CD4-positive, alpha-beta T cell (primary cell): ENCODE measurements around the gene SLC25A28. TPM values are rescaled to one million over a fixed set of nuclear protein-coding genes. Genes with fewer than 3 reads are reported as not detected.
"Not testable (repeated sequence)": the region's sequence is repeated elsewhere in the genome, so short reads cannot be mapped to it uniquely, and the experiment has no call there.

ENCODE experiments used
- ATAC-seq: fragments of 200-7000 bp; cut with Tn5 transposase; one replicate; pipeline ENCODE4 v1.10.0; 2022; ENCODE audit warnings: mild to moderate bottlenecking; ENCODE audit not compliant: poor library complexity
- CTCF ChIA-PET: fragments of 350-600 bp; sonication (Branson Sonifier 250); formaldehyde crosslinking; loops from one replicate; lab custom pipeline; 2021; ENCODE audit warnings: antibody characterized with exemption, inconsistent platforms; lab: Charles Lee
- POLR2A ChIA-PET: fragments of 350-600 bp; sonication (Branson Sonifier 250); formaldehyde crosslinking; loops from one replicate; lab custom pipeline; 2021; ENCODE audit warnings: antibody characterized with exemption, inconsistent platforms; lab: Charles Lee
- DNase-seq, 14 experiments: peaks; one replicate each; pipeline ENCODE4 v3.0.0-alpha.2; 2013 to 2020; ENCODE audit warnings: mixed read lengths in 2 of 14
- H3K27ac ChIP-seq, 2 donors: one replicate each; pipeline versions ENCODE4 v1.5.1 to v1.7.0; 2013; ENCODE audit warnings: low read length in 2 of 2, low read depth in 1 of 2, mild to moderate bottlenecking in 1 of 2
- H3K27me3 ChIP-seq, 2 experiments: 1 replicate in 1 of 2; 2 replicates in 1 of 2; pipeline versions ENCODE4 v1.6.1 to v1.7.0; 2013; ENCODE audit warnings: low read length in 2 of 2, control low read depth in 1 of 2, mild to moderate bottlenecking in 1 of 2, moderate library complexity in 1 of 2; ENCODE audit not compliant: insufficient read depth in 2 of 2, control insufficient read depth in 1 of 2
- H3K36me3 ChIP-seq: one replicate; pipeline ENCODE4 v1.6.1; 2013; ENCODE audit warnings: low read length, control low read depth; ENCODE audit not compliant: insufficient read depth
- H3K4me1 ChIP-seq: one replicate; pipeline ENCODE4 v1.6.1; 2013; ENCODE audit warnings: low read length, control low read depth; ENCODE audit not compliant: insufficient read depth
- H3K4me3 ChIP-seq: one replicate; pipeline ENCODE4 v1.5.1; 2013; ENCODE audit warnings: mild to moderate bottlenecking, low read length, moderate library complexity
- H3K9me3 ChIP-seq, 2 experiments: 1 replicate in 1 of 2; 2 replicates in 1 of 2; pipeline versions ENCODE4 v1.6.1 to v1.7.0; 2013; ENCODE audit warnings: low read length in 2 of 2, mild to moderate bottlenecking in 2 of 2, control low read depth in 1 of 2, moderate library complexity in 1 of 2; ENCODE audit not compliant: control insufficient read depth in 1 of 2, insufficient read depth in 1 of 2
- H3K27ac Mint-ChIP-seq: one replicate; pipeline ENCODE4 v1.8.0; 2020; ENCODE audit warnings: mixed read lengths
- H3K27me3 Mint-ChIP-seq: one replicate; pipeline ENCODE4 v1.8.0; 2021; ENCODE audit warnings: mixed read lengths
- H3K36me3 Mint-ChIP-seq: one replicate; pipeline ENCODE4 v1.8.0; 2021; ENCODE audit warnings: low read depth, mixed read lengths
- H3K4me1 Mint-ChIP-seq: one replicate; pipeline ENCODE4 v1.8.0; 2021; ENCODE audit warnings: low read depth, mixed read lengths
- H3K4me3 Mint-ChIP-seq: one replicate; pipeline ENCODE4 v1.8.0; 2020; ENCODE audit warnings: mild to moderate bottlenecking, mixed read lengths
- H3K9me3 Mint-ChIP-seq: one replicate; pipeline ENCODE4 v1.8.0; 2020; ENCODE audit warnings: mixed read lengths
- intact Hi-C, 2 experiments: fragments of 100-400 bp; cut with DNase I in 1 of 2; cut with micrococcal nuclease in 1 of 2; formaldehyde crosslinking; loops; one replicate each; pipeline versions ENCODE4 v1.15.1 to v1.9.0; 2023 to 2025; cut with DNase I, micrococcal nuclease
- total RNA-seq, 174 experiments: library from RNA in 2 of 174; stranded (reverse) in 2 of 174; gene quantifications; one replicate each; pipeline ENCODE4 v1.2.3 and lab custom pipeline; 2021 to 2026
- TF ChIP-seq, protein P1 (sequence below): fragments of 200-600 bp; IDR thresholded peaks from one replicate; pipeline ENCODE4 v1.8.0; 2022; ENCODE audit warnings: antibody characterized with exemption, mild to moderate bottlenecking

SLC25A28 gene
- total RNA-seq, 2 experiments from 2014 or later, result 112 to 113 TPM

DNA sequence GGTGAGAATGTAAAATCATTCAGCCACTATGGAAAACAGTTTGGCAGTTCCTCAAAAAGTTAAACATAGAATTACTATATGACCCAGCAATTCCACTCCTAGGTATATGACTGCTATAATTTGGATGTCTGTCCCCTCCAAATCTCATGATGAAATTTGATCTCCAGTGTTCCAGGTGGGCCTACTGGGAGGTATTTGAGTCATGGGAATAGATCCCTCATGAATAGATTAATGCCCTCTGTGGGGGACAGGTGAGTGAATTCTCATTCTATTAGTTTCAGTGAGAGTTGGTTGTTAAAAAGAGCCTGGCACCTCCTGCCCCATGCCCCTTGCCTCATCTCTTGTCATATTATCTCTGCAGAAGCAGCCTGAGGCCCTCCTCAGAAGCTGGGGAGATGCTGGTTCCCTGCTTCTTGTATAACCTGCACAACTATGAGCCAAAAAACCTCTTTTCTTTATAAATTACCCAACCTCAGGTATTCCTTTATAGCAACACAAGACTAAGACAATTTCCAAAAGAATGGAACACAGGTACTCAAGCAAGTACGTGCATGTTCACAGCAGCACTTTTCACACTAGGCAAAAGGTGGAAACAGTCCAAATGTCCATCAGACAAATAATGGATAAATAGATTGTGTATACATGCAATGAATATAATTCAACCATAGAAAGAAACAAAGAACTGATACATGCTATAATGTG lies 8.8 kb upstream of the SLC25A28 start:
- intact Hi-C loops, result no loop called here
- ChIA-PET CTCF (no interaction called here), POLR2A (no interaction called here)
- Mint-ChIP-seq H3K9me3 (no peaks in the 10 kb centered on the region), H3K27me3 (peaks cover 16% of the 10 kb centered on the region), H3K36me3 (no peaks in the 10 kb centered on the region), H3K27ac (no peak overlapping the region), H3K4me3 (no peak overlapping the region), H3K4me1 (no peaks in the 10 kb centered on the region)
- Histone ChIP-seq H3K36me3 (no peaks in the 10 kb centered on the region), H3K9me3 (no peaks in the 10 kb centered on the region), H3K27me3 (peaks cover 6 to 10% of the 10 kb centered on the region in 2 experiments), H3K4me1 (no peaks in the 10 kb centered on the region), H3K4me3 (no peak overlapping the region), H3K27ac (no peak overlapping the region)
- ATAC-seq, result no peak
- DNase-seq, result no peak
- TF ChIP-seq, protein P1, sequence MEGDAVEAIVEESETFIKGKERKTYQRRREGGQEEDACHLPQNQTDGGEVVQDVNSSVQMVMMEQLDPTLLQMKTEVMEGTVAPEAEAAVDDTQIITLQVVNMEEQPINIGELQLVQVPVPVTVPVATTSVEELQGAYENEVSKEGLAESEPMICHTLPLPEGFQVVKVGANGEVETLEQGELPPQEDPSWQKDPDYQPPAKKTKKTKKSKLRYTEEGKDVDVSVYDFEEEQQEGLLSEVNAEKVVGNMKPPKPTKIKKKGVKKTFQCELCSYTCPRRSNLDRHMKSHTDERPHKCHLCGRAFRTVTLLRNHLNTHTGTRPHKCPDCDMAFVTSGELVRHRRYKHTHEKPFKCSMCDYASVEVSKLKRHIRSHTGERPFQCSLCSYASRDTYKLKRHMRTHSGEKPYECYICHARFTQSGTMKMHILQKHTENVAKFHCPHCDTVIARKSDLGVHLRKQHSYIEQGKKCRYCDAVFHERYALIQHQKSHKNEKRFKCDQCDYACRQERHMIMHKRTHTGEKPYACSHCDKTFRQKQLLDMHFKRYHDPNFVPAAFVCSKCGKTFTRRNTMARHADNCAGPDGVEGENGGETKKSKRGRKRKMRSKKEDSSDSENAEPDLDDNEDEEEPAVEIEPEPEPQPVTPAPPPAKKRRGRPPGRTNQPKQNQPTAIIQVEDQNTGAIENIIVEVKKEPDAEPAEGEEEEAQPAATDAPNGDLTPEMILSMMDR, result no peak

DNA sequence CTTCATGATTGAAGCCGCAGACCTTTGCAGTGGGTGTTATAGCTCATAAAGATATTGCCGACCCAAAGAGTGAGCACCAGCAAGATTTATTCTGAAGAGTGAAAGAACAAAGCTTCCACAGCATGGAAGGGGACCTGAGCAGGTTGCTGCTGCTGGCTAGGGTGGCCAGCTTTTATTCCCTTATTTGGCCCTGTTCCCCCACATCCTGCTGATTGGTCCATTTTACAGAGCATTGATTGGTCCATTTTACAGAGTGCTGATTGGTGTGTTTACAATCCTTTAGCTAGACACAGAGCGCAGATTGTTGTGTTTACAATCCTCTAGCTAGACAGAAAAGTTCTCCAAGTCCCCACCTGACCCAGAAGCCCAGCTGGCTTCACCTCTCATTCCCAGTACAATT lies 4.9 kb upstream of the SLC25A28 start:
- H3K9me3 ChIP-seq, H3K36me3 ChIP-seq, intact Hi-C loops, H3K27ac ChIP-seq, DNase-seq, H3K4me1 ChIP-seq, H3K27me3 ChIP-seq, H3K36me3 Mint-ChIP-seq, H3K27ac Mint-ChIP-seq, H3K4me3 ChIP-seq, H3K4me3 Mint-ChIP-seq, H3K27me3 Mint-ChIP-seq, H3K9me3 Mint-ChIP-seq, ATAC-seq, POLR2A ChIA-PET: not testable (repeated sequence)
- CTCF ChIA-PET, result interaction anchor here (0.6 to 2.8 kb wide), 3 partner anchors 12 to 39 kb away, joined by 3 to 8 read pairs (median 3); partner anchors contain the start of gene ENTPD7
- peaks cover 16% of the 10 kb centered on the region for H3K4me1 Mint-ChIP-seq

DNA sequence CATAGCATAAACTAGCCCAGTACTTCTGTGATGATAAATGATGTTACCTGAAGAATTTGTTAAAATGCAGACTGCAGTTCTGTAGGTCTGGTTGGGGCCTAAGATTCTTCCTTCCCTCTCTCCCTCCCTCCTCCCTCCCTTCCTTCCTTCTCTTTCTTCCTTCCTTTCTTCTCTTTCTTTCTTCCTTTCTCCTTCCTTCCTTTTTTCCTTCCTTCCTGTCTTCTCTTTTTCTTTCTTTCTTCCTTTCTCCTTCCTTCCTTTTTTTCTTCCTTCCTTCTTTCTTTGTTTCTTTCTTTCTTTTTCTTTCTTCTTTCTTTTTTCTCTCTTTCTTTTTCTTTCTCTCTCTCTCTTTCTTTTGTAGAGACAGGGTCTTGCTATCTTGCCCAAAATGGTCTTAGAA lies 3.7 kb upstream of the SLC25A28 start:
- Histone ChIP-seq H3K36me3 (no peaks in the 10 kb centered on the region), H3K9me3 (no peaks in the 10 kb centered on the region), H3K27ac (no peak overlapping the region), H3K27me3 (no peaks in the 10 kb centered on the region), H3K4me3 (no peak overlapping the region), H3K4me1 (peaks cover 14% of the 10 kb centered on the region)
- no peaks in the 10 kb centered on the region for H3K9me3 Mint-ChIP-seq
- no peak for DNase-seq
- peaks cover 21% of the 10 kb centered on the region for H3K4me1 Mint-ChIP-seq
- POLR2A ChIA-PET, result no interaction called here
- peak overlapping the region; percentile 55 for H3K27ac Mint-ChIP-seq
- no peak for ATAC-seq
- intact Hi-C loops, result loop anchor here (2.0 to 5.0 kb wide), 5 partner anchors 88 to 563 kb away; partner anchors contain the start of genes COX15 (in 1 of the 2), CUTC (in 1 of the 2), ERLIN1 (in 1 of the 2) and GOT1 (in 1 of the 2)
- CTCF ChIA-PET, result interaction anchor here (2.8 kb wide), 1 partner anchor 11 kb away, joined by 8 read pairs; no protein-coding TSS in a partner anchor
- H3K27me3 Mint-ChIP-seq, result no peaks in the 10 kb centered on the region
- H3K36me3 Mint-ChIP-seq, result peaks cover 10% of the 10 kb centered on the region
- H3K4me3 Mint-ChIP-seq, result peak overlapping the region; percentile 31
- TF ChIP-seq, protein P1, result no peak
